K562 (cell line): ENCODE data around the gene HP1BP3. TPM values are rescaled to one million over a fixed set of nuclear protein-coding genes. Genes with fewer than 3 reads are reported as not detected.
A peak's percentile ranks its signal among the peaks of the same experiment; 100 is the strongest.

Experiments
- ATAC-seq: fragments of 200-7000 bp; cut with Tn5 transposase; 3 replicates; pipeline ENCODE4 v1.9.1; 2020; ENCODE audit warnings: moderate library complexity
- Bru-seq: library from RNA; stranded (reverse); fragments of 400-500 nt; gene quantifications from one replicate; lab custom pipeline; 2021; lab: Mats Ljungman, UMichigan
- BruChase-seq, 2 experiments: library from RNA; stranded (reverse); fragments of 400-500 nt; gene quantifications; one replicate each; lab custom pipeline; 2021; lab: Mats Ljungman, UMichigan
- BruUV-seq: library from RNA; stranded (reverse); fragments of 400-500 nt; replicated peaks from 2 replicates; lab custom pipeline; 2021; lab: Mats Ljungman, UMichigan
- CTCF ChIA-PET: fragments of 300-600 bp; formaldehyde crosslinking; extraction: SDS; loops from one replicate; lab custom pipeline; 2021; ENCODE audit warnings: low intra/inter-chr PET ratio; lab: Yijun Ruan, JAX
- POLR2A ChIA-PET: fragments of 300-600, 350-650 bp; sonication (Branson Sonifier 250); formaldehyde crosslinking; extraction: SDS; loops from one replicate; lab custom pipeline; 2021; ENCODE audit warnings: antibody characterized with exemption, inconsistent platforms; lab: Yijun Ruan, JAX
- DNase-seq, 4 experiments: peaks; one replicate each; pipeline versions ENCODE4 v3.0.0 to v3.0.0-alpha.2; 2011 to 2018; ENCODE audit warnings: low spot score in 3 of 4, mixed read lengths in 3 of 4; ENCODE audit errors: extremely low read depth in 1 of 4
- FAIRE-seq: peaks from 2 replicates; lab custom pipeline; 2011; peaks lifted over from hg19 to GRCh38; lab: Jason Lieb, UNC
- H2AFZ ChIP-seq: 2 replicates; pipeline ENCODE4 v1.6.0; 2011; ENCODE audit warnings: low read depth, low read length, control low read depth, inconsistent platforms
- H3K27ac ChIP-seq: fragments of 200-600 bp; 3 replicates; pipeline ENCODE4 v1.8.0; 2011; ENCODE audit warnings: low read depth, mild to moderate bottlenecking, control low read depth, inconsistent platforms, low read length, moderate library complexity, mixed read lengths; ENCODE audit errors: extremely low read depth
- H3K27me3 ChIP-seq, 2 experiments: fragments of 300-600 bp in 1 of 2; 2 replicates in 1 of 2; 3 replicates in 1 of 2; pipeline versions ENCODE4 v1.6.0 to v1.8.0; 2011; ENCODE audit warnings: inconsistent platforms in 2 of 2, low read length in 2 of 2, mild to moderate bottlenecking in 1 of 2, mixed read lengths in 1 of 2, moderate library complexity in 1 of 2; ENCODE audit not compliant: control insufficient read depth in 2 of 2, insufficient read depth in 2 of 2
- H3K36me3 ChIP-seq: fragments of 300-600 bp; 3 replicates; pipeline ENCODE4 v1.8.0; 2011; ENCODE audit warnings: mild to moderate bottlenecking, low read length, inconsistent platforms; ENCODE audit not compliant: control insufficient read depth, insufficient read depth
- H3K4me1 ChIP-seq, 2 experiments: fragments of 200-600 bp in 1 of 2; replicated peaks in 1 of 2; 2 replicates in 1 of 2; 3 replicates in 1 of 2; pipeline versions ENCODE4 v1.5.1 to v1.8.0; 2011; ENCODE audit warnings: inconsistent platforms in 2 of 2, low read length in 2 of 2, mild to moderate bottlenecking in 1 of 2, mixed read lengths in 1 of 2, moderate library complexity in 1 of 2; ENCODE audit not compliant: control insufficient read depth in 2 of 2, insufficient read depth in 2 of 2
- H3K4me2 ChIP-seq: 2 replicates; pipeline ENCODE4 v1.6.1; 2011; ENCODE audit warnings: low read length, control low read depth, inconsistent platforms, mixed read lengths; ENCODE audit not compliant: insufficient read depth
- H3K4me3 ChIP-seq: fragments of 200-600 bp; sonication (generic), shearing (Covaris generic); 2 replicates; pipeline ENCODE4 v1.5.1; 2016; ENCODE audit warnings: control low read depth, inconsistent platforms
- H3K79me2 ChIP-seq: fragments of 200-600 bp; 3 replicates; pipeline ENCODE4 v1.8.0; 2011; ENCODE audit warnings: low read length, inconsistent platforms; ENCODE audit not compliant: control insufficient read depth, insufficient read depth
- H3K9ac ChIP-seq, 2 experiments: 2 replicates each; pipeline versions ENCODE4 v1.6.0 to v1.6.1; 2011; ENCODE audit warnings: low read depth in 2 of 2, low read length in 2 of 2, control low read depth in 1 of 2, inconsistent platforms in 1 of 2, mild to moderate bottlenecking in 1 of 2, mixed read lengths in 1 of 2; ENCODE audit not compliant: insufficient read depth in 1 of 2
- H3K9me1 ChIP-seq: one replicate; pipeline ENCODE4 v1.6.0; 2011; ENCODE audit warnings: inconsistent platforms, mild to moderate bottlenecking, low read length, moderate library complexity; ENCODE audit not compliant: control insufficient read depth, insufficient read depth
- H3K9me3 ChIP-seq: replicated peaks from 2 replicates; pipeline ENCODE4 v1.5.1; 2011; ENCODE audit warnings: low read depth, low read length, inconsistent platforms; ENCODE audit not compliant: control insufficient read depth, insufficient read depth
- H4K20me1 ChIP-seq: replicated peaks from 2 replicates; pipeline ENCODE4 v1.6.1; 2011; ENCODE audit warnings: low read length, inconsistent platforms, mixed read lengths; ENCODE audit not compliant: control insufficient read depth, insufficient read depth
- ARID3A ChIP-seq: IDR thresholded peaks from 2 replicates; pipeline ENCODE4 v1.6.1; 2012; ENCODE audit warnings: low read depth, low read length, improper control_type of control experiment, borderline replicate concordance
- BRCA1 ChIP-seq, 2 experiments: fragments of 450-650 bp in 1 of 2; sonication (generic) in 1 of 2; formaldehyde crosslinking in 1 of 2; IDR thresholded peaks; 2 replicates each; pipeline versions ENCODE4 v1.5.0 to v1.6.1; 2017 to 2020; ENCODE audit warnings: mild to moderate bottlenecking in 1 of 2, missing genetic modification reagents in 1 of 2
- ETV5 ChIP-seq: sonication (generic); formaldehyde crosslinking; IDR thresholded peaks from 2 replicates; pipeline ENCODE4 v1.4.0; 2020; ENCODE audit warnings: low read depth, mild to moderate bottlenecking, missing genetic modification reagents
- HMGN3 ChIP-seq: IDR thresholded peaks from 2 replicates; pipeline ENCODE4 v1.6.1; 2011; ENCODE audit warnings: borderline replicate concordance, low read depth, mild to moderate bottlenecking, mixed read lengths, low read length; ENCODE audit not compliant: insufficient read length; ENCODE audit errors: extremely low read depth
- KDM2B ChIP-seq: fragments of 250-450 bp; sonication (Bioruptor Pico); IDR thresholded peaks from 2 replicates; pipeline ENCODE4 v1.8.0; 2021; ENCODE audit warnings: mild to moderate bottlenecking, moderate library complexity
- NCOA6 ChIP-seq: fragments of 450-650 bp; IDR thresholded peaks from 2 replicates; pipeline ENCODE4 v1.6.1; 2017; ENCODE audit warnings: mild to moderate bottlenecking
- NUFIP1 ChIP-seq: fragments of 450-650 bp; IDR thresholded peaks from 2 replicates; pipeline ENCODE4 v1.6.1; 2018; ENCODE audit not compliant: partially characterized antibody
- TFAM ChIP-seq: fragments of 250-450 bp; sonication (Bioruptor Pico); conservative IDR thresholded peaks from 2 replicates; pipeline ENCODE4 v1.5.0; 2021; ENCODE audit warnings: mild to moderate bottlenecking, moderate library complexity
- ZNF76 ChIP-seq: fragments of 250-450 bp; sonication (Bioruptor Pico); IDR thresholded peaks from 2 replicates; pipeline ENCODE4 v1.4.0; 2020; ENCODE audit warnings: mild to moderate bottlenecking, moderate library complexity, borderline replicate concordance
- WGBS: fragments of 100-300 bp; shearing (Covaris generic); methylation state at CpG from one replicate; pipeline ENCODE4 v1.1.6; 2016; ENCODE audit warnings: low coverage, mixed read lengths; ENCODE audit not compliant: insufficient coverage; ENCODE audit errors: missing lambda C conversion rate; 5-methylcytosine and 5-hydroxymethylcytosine counted together
- in situ Hi-C: fragments of 300-500 bp; cut with MboI; formaldehyde crosslinking; loops from 4 replicates; pipeline ENCODE4 v1.15.0; 2018; ENCODE audit warnings: inconsistent platforms, mixed read lengths
- intact Hi-C: fragments of 100-400 bp; cut with micrococcal nuclease; formaldehyde crosslinking; loops from 2 replicates; pipeline ENCODE4 v1.14.2; 2022
- long read RNA-seq, 3 experiments: library from polyadenylated mRNA in 2 of 3; library from RNA in 1 of 3; unstranded in 2 of 3; stranded (forward) in 1 of 3; transcript quantifications; one replicate each; pipeline ENCODE4 v2.0.0, GENCODE V29; 2019 to 2022
- polyA minus RNA-seq, 3 experiments: library from RNA; depleted of rRNA, polyadenylated mRNA; stranded (reverse); fragments of >200 nt; gene quantifications; 2 replicates each; pipeline ENCODE4 v1.2.3, GENCODE V29; 2011
- polyA plus RNA-seq, 8 experiments: library from polyadenylated mRNA; depleted of rRNA in 4 of 8; stranded (reverse) in 5 of 8; unstranded in 3 of 8; fragments of >200 nt; fragmentation: Nextera tagmentation in 2 of 8; fragmentation: Illumina TruSeq in 1 of 8; extraction: Ambion mirVana in 2 of 8; extraction: Trizol in 1 of 8; gene quantifications; 2 replicates each; pipeline versions ENCODE4 v1.2.1 to v1.2.3, GENCODE V29; 2011 to 2014; ENCODE audit warnings: inconsistent platforms in 1 of 8, missing spikeins in 1 of 8
- total RNA-seq, 7 experiments: library from RNA; depleted of rRNA in 6 of 7; stranded (reverse); fragments of >200 nt in 6 of 7; fragmentation: Illumina TruSeq in 2 of 7; extraction: Trizol in 2 of 7; gene quantifications; 2 replicates each; pipeline versions ENCODE4 v1.2.1 to v1.2.3, GENCODE V29; 2011 to 2021; ENCODE audit warnings: low replicate concordance in 1 of 7
- TF ChIP-seq, protein P1 (sequence below): fragments of 150-350 bp; conservative IDR thresholded peaks from 2 replicates; pipeline ENCODE4 v1.6.1; 2014; ENCODE audit warnings: low read length

Gene HP1BP3
- total RNA-seq (2011; cell fraction: chromatin; rRNA removed; ENCODE audit: low replicate concordance), result 380 and 955 TPM in 2 replicates
- 300 and 376 TPM in 2 replicates for total RNA-seq (2011; cell fraction: nucleolus; rRNA removed)
- 522 and 634 TPM in 2 replicates for total RNA-seq (2011; cell fraction: nucleoplasm; rRNA removed)
- total RNA-seq (2014; rRNA removed) (238 and 258 TPM in 2 replicates), total RNA-seq (2014; rRNA removed; fragmentation: Illumina TruSeq; extraction: Trizol) (240 and 266 TPM in 2 replicates), total RNA-seq (2015; rRNA removed; fragmentation: Illumina TruSeq; extraction: Trizol) (214 and 223 TPM in 2 replicates), total RNA-seq (2021) (200 and 209 TPM in 2 replicates), polyA plus RNA-seq (2011; rRNA removed) (334 and 405 TPM in 2 replicates), polyA plus RNA-seq (2014; fragmentation: Illumina TruSeq; extraction: Trizol) (217 and 270 TPM in 2 replicates), polyA plus RNA-seq (2014; fragmentation: Nextera tagmentation; extraction: Ambion mirVana) (10 to 100 TPM; 57.3 to 87.1 TPM), polyA plus RNA-seq (2014; rRNA removed) (481 and 513 TPM in 2 replicates), polyA minus RNA-seq (2011; rRNA and poly(A)+ RNA removed) (178 and 222 TPM in 2 replicates), Bru-seq, nascent RNA (percentile 96 among the genes with signal in this experiment), BruChase-seq, experiment 1, labeled RNA remaining after a 2-hour chase (percentile 98 among the genes with signal in this experiment), BruChase-seq, experiment 2, labeled RNA remaining after a 6-hour chase (percentile 98 among the genes with signal in this experiment)
- polyA plus RNA-seq (2011; cell fraction: cytosol; rRNA removed), result 93.8 and 160 TPM in 2 replicates
- polyA plus RNA-seq (2011; cell fraction: nucleus; rRNA removed), result 573 and 692 TPM in 2 replicates
- 167 and 255 TPM in 2 replicates for polyA plus RNA-seq (2012)
- 78.7 and 89.8 TPM in 2 replicates for polyA minus RNA-seq (2011; cell fraction: cytosol; rRNA and poly(A)+ RNA removed)
- polyA minus RNA-seq (2011; cell fraction: nucleus; rRNA and poly(A)+ RNA removed), result 234 and 349 TPM in 2 replicates
- long read RNA-seq, experiment 1, full-length matches to known transcripts, result 27 of 463 reads
- long read RNA-seq, experiment 1, partial matches to known transcripts, result 75 of 463 reads
- long read RNA-seq, experiment 1, other reads (novel, unspliced or antisense), result 361 of 463 reads
- long read RNA-seq, experiment 2, partial matches to known transcripts, result 6 of 70 reads
- long read RNA-seq, experiment 2, other reads (novel, unspliced or antisense), result 63 of 70 reads
- long read RNA-seq, experiment 3, partial matches to known transcripts, result 19 of 46 reads
- long read RNA-seq, experiment 3, other reads (novel, unspliced or antisense), result 22 of 46 reads

GRCh38 chr1:20787029-20787839 is at the start of gene HP1BP3:
Gene HP1BP3, minus strand, starts transcription at chr1:20787307. Its CDS starts 6,867 bp downstream, at chr1:20780440.
- CTCF ChIA-PET, result interaction anchor here (0.6 kb wide), 1 partner anchor 90 kb away, joined by 3 read pairs; no protein-coding TSS in a partner anchor
- H2AFZ ChIP-seq, result peak within 1 kb of the TSS; percentile 99
- TSS peak; percentile 97 for BruUV-seq
- DNase-seq (peak; percentile 87 to 94 (median 92)), ATAC-seq (peak; percentile 53), FAIRE-seq (no peak)
- H3K27ac ChIP-seq, result peak within 1 kb of the TSS; percentile 99
- in situ Hi-C loops (no loop called here), intact Hi-C loops (loop anchor here (5.0 kb wide), 1 partner anchor 390 kb away; the partner anchor contains the start of gene EIF4G3)
- H4K20me1 ChIP-seq, result peaks cover 19% of the 10 kb centered on the region
- H3K27me3 ChIP-seq, result no peaks in the 10 kb centered on the region
- H3K4me3 ChIP-seq, result peak within 1 kb of the TSS; percentile 99
- H3K9me3 ChIP-seq, result no peaks in the 10 kb centered on the region
- H3K79me2 ChIP-seq, result peaks cover 55% of the 10 kb centered on the region
- peak within 1 kb of the TSS; percentile 100 for H3K4me2 ChIP-seq
- POLR2A ChIA-PET, result interaction anchor here (0.6 to 9.7 kb wide), 29 partner anchors 10 to 1266 kb away, joined by 3 to 79 read pairs (median 4); partner anchors contain the start of genes DDOST and KIF17
- H3K36me3 ChIP-seq, result peaks cover 30% of the 10 kb centered on the region; the same call in 2 of the 3 replicates
- H3K9ac ChIP-seq, result peak within 1 kb of the TSS; percentile 98 to 99
- peaks cover 18 to 26% of the 10 kb centered on the region in 2 experiments for H3K4me1 ChIP-seq
- no peaks in the 10 kb centered on the region for H3K9me1 ChIP-seq
- under 1% methylated on average over 43 of the region's 99 CpGs for WGBS
- TF ChIP-seq KDM2B (CRISPR knock-in tag), result peak; percentile 92; the same call in 1 of the 2 replicates
- 0 out of 2 replicates have a peak, but pooled peaks have one; percentile 2 for TF ChIP-seq ARID3A
- no peak for TF ChIP-seq NUFIP1
- TF ChIP-seq, protein P1, sequence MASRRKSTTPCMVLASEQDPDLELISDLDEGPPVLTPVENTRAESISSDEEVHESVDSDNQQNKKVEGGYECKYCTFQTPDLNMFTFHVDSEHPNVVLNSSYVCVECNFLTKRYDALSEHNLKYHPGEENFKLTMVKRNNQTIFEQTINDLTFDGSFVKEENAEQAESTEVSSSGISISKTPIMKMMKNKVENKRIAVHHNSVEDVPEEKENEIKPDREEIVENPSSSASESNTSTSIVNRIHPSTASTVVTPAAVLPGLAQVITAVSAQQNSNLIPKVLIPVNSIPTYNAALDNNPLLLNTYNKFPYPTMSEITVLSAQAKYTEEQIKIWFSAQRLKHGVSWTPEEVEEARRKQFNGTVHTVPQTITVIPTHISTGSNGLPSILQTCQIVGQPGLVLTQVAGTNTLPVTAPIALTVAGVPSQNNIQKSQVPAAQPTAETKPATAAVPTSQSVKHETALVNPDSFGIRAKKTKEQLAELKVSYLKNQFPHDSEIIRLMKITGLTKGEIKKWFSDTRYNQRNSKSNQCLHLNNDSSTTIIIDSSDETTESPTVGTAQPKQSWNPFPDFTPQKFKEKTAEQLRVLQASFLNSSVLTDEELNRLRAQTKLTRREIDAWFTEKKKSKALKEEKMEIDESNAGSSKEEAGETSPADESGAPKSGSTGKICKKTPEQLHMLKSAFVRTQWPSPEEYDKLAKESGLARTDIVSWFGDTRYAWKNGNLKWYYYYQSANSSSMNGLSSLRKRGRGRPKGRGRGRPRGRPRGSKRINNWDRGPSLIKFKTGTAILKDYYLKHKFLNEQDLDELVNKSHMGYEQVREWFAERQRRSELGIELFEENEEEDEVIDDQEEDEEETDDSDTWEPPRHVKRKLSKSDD, result no peak
- peak; percentile 45; the same call in 1 of the 2 replicates for TF ChIP-seq ETV5 (CRISPR knock-in tag)
- no peak for TF ChIP-seq TFAM (CRISPR knock-in tag)
- no peak for TF ChIP-seq BRCA1 (IDR thresholded peaks at IDR 0.05)
- no peak for TF ChIP-seq BRCA1 (CRISPR knock-in tag; IDR thresholded peaks at IDR 0.05)
- peak; percentile 28 for TF ChIP-seq HMGN3
- peak; percentile 20; the same call in 1 of the 2 replicates for TF ChIP-seq ZNF76 (CRISPR knock-in tag)
- TF ChIP-seq NCOA6, result no peak
